Measurements from ENCODE around the gene PARVA.
A peak's percentile ranks its signal among the peaks of the same experiment; 100 is the strongest.

Gene PARVA

GRCh38 chr11:12403122-12403996, 26.0 kb downstream of the PARVA start:
- DNase-seq (ENCODE audit: low spot score) = no peak

- DNase-seq (ENCODE audit: low spot score) = no peak
Measured at GRCh38 chr11:12403997-12404350, 26.6 kb downstream of the PARVA start.

GRCh38 chr11:12404436-12404835, 27.1 kb downstream of the PARVA start:
- no peak for DNase-seq (ENCODE audit: low spot score)

- no peak for DNase-seq (ENCODE audit: low spot score)
Measured at GRCh38 chr11:12408156-12408770, 30.9 kb downstream of the PARVA start.

GRCh38 chr11:12409621-12410005, 32.2 kb downstream of the PARVA start:
- no peak for DNase-seq (ENCODE audit: low spot score)

DNA sequence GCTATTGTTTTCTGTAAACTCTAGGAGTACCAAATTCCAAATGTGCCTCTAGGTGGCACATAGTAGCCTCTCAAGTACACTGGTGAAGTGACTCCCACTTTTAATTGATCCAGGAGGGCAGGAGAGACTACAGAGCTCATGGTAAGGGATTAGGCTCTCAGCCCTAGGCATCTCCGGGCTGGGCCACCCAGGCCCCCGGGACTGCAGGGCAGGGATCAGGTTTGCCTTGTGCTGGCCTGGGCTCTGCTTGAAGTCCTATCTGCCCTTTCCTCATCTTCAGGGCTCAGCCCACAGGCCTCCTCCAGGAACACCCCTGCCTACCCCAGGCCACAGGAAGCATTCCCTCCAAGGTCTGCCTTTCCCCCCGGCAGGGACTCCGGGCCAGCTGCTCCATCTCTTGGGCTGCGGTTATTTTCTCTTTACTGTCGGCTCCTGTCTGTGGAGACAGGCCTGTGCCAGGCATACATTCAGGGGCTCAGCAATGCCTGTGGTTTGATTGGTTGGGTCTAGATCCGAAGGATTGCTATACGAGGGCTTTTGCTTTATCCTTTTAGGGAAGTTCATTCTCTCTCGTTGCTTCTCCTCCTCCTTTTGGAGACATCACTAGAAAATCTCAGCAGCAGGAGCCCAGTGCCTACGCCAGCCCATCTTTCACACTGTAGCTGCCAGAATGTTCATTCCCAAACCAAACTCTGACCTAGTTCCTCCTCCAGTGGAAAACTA, 32.8 kb downstream of the PARVA start:
- no peak for DNase-seq (ENCODE audit: low spot score)

DNA sequence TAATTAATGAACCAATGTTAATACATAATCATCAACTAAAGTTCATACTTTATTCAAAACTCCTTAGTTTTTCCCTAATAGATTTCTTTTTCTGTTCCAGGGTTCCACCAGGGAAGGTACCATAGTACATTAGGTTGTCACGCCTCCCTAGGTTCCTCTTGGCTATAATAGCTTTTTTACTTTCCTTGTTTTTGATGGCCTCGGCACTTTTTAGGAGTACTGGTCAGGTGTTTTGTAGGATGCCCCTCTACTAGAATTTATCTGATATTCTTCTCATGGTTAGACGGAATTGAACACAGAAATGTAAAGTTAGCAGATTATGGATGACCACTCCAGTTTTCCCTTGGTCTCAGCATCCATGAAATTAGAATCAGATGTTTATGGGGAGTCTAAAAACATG, 34.0 kb downstream of the PARVA start:
- no peak for DNase-seq (ENCODE audit: low spot score)

DNA sequence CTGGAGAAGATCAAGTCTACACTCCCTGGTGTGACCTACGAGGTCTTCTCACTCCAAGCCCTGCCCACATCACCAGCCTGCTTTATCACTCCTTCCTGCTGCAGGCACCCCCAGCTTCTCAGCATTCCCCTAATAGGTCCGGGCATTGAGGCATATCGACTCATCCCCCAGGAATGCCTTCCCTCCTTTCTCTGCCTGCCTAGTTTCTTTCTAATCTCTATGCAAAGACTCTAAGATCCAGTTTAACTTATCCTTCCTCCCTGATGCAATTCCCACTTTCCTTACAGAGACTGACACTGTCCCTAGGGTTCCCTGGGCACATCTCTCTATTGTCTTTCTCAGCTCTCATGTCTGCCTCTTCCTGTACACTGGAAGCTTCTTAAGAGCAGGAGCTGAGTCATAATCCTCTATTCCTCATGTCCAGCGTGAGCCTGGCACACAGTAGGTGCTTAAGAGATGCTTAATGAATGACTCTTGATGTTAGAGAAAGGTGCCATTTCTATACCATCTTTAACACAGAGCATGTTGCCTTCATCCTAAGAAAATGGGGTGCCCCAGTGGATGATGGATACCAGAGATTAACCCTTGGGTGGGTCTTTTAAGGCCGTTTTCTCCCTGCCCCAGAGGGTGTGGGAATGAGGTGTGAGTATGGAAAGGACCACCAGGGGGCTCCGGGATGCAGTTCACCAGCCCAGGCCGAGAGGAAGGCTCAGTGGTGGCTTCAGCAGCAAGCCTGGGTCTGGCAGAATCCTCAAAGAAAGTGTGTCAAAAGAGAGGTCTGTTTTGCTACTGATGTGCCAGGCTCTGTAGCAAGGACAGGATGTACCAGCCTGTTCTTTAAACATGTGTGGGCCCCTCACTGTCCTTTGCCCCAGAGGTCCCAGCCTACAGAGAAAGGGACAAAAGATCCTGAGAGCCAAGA, 34.7 kb downstream of the PARVA start:
- DNase-seq (ENCODE audit: low spot score) = peak; percentile 79

GRCh38 chr11:12413141-12414052, 36.0 kb downstream of the PARVA start:
- DNase-seq (ENCODE audit: low spot score) = no peak

DNA sequence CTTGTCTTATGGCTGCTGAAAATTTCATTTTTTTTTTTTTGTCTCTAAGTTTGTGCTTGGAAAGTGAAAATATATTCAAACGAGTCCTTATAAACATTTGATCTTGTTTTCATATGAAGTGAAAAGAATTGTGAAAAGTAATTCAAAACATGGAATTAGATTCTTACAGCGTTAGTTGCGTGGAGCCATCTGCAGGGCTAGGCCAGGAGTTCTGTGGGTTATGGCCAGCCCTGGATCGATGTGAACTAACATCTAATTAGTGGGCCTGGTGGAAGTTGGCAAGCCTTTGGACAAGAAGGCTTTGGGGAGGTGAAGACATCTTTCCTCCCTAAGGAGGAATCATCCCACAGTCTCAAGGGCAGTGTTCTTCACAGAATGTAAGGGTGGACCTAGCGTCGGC, 37.2 kb downstream of the PARVA start:
- no peak for DNase-seq (ENCODE audit: low spot score)

DNA sequence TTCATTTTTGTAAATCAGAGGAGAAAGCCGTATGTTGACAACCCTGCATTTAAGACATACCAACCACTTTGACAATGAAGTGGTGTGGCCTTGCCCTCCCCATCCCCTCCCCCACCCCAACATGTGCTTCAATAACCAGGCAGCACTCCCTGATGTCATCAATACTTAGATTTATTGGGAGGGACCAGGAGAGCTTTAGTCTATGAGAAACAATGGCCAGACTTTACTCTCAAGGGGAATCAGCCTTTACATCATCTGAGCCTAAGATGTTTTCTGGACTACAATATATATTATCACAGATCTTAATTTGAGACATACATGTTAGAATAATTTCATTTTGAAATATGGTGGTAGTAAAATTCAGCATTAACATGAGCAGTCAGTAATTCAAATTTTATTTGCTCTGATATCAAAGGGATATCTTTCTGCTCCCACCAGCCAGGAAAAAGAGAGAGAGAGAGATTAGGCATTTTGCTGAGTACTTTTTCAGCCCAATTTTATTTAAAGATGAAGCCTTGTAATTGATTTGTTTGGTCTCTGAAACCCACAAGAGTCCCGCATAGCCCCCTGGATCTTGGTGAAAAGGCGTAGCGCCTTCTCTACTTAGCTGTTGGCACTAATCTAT, 38.1 kb downstream of the PARVA start:
- DNase-seq (ENCODE audit: low spot score) = no peak

DNA sequence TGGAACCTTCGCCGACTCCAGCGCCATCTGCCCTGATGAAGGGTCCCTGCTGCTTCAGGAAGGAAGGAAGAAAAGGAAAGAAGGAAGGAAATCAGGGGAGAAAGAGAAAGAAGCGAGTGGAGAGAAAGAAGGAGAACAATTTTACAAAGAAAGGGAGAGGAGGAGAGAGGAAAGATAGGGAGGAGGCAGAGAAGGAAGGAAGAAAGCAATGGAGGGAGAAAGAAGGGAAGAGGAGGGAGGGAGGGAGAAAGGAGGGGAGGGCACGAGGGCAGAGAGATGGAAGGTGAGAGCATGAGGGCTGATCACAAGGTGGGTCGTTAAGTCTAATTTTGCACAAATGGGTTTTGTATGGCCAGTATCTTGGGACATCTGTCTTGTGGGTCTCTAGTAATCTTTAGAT, 39.2 kb downstream of the PARVA start:
- no peak for DNase-seq (ENCODE audit: low spot score)

DNA sequence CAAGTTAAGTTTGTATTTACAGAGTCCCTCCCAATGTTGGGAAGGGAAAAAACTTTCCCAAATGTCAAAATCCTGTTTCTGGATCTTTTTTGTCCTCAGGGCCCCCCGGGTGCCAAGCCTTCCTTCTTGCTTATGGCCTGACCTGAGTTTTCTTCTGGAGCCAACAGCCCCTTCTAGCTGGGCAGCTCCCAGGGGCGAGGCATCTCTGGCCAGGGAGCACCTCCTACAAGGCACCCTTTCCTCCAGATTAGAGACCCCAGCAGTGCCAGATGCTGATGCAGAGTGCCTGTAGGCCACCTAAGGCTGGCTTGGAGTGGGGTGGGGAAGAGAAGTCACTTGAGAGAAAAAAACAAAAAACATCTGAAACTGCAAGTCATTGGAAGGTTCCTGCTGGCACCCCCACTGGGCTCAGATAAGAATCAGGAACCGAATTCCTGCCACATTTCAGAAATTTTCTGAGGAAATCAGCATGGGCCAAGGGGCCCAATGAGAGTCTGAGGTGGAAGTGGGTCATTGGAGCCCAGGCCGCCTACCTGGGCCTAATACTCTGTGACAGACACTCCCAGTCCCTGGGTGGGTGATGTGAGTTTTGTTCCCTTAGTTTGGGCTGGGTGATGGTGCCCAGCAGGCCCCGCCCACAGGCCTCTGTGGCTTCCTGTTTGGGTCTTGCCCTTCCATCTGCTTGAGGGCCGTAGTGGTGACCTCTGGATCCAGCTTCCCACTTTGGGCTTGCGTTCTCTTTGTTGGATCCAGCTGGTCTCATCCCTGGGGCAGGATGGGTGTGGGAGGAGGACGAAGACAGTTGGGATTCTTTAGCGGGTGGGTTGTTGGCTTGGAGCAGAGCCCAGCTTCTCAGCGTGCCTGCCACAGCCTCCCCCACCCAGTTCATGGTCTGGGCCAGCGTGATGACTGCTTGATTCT, 40.6 kb downstream of the PARVA start:
- DNase-seq (ENCODE audit: low spot score) = no peak

- no peak for DNase-seq (ENCODE audit: low spot score)
Measured at GRCh38 chr11:12420040-12420439, 42.7 kb downstream of the PARVA start.

GRCh38 chr11:12420706-12421105, 43.3 kb downstream of the PARVA start:
- no peak for DNase-seq (ENCODE audit: low spot score)

DNA sequence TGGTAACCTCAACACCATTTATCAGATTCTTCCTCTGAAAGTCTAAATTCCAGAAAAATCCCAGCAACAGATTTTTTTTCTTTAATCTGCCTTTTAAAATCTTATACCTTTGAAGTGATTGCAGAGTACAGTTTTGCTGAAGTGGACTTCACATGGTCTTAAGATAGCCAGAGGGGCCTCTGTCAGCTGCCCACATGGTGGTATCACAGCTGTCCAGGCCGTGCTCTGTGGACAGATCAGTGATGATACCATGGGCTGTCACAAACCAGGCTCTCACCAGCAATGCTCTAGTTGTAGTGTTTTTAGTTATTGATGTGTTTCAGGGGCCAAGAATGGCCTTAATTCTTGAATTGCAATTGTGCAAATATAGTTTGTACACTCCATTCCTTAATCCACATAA, 44.0 kb downstream of the PARVA start:
- DNase-seq (ENCODE audit: low spot score) = no peak

GRCh38 chr11:12426176-12426575, 48.8 kb downstream of the PARVA start:
- DNase-seq (ENCODE audit: low spot score) = no peak

- DNase-seq (ENCODE audit: low spot score) = no peak
Measured at GRCh38 chr11:12429155-12429554, 51.8 kb downstream of the PARVA start.

DNA sequence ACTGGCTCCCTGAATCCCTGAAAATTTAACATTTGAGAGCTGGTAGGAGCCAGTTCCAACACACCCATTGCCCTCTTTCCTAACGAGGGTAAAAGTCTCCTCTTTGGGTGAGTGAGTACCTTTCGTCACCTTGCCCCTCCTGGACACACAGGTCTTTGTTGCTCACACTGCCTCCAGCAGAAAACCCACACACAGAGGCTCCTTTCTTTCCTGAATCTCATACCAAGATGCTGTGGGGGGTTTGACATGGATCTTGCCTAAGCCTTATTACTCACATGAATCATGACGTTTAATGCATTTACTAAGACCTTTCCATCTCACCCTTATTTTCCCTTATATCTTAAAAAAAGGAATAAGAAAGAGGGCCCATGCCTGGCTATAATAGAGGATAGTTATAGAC, 53.0 kb downstream of the PARVA start:
- DNase-seq (ENCODE audit: low spot score) = no peak
